NT2/D1 (cell line): ENCODE measurements around the gene TRH.

Source experiments
- SUZ12 ChIP-seq: IDR thresholded peaks from 2 replicates; pipeline ENCODE4 v1.6.1; 2011; ENCODE audit not compliant: insufficient read length, insufficient read depth; ENCODE audit errors: extremely low read depth
- YY1 ChIP-seq: IDR thresholded peaks from 2 replicates; pipeline ENCODE4 v1.6.1; 2011; ENCODE audit not compliant: insufficient read length, insufficient read depth
- ZNF274 ChIP-seq: IDR thresholded peaks from 2 replicates; pipeline ENCODE4 v1.6.1; 2011; ENCODE audit warnings: mild to moderate bottlenecking, low read depth, low read length

DNA sequence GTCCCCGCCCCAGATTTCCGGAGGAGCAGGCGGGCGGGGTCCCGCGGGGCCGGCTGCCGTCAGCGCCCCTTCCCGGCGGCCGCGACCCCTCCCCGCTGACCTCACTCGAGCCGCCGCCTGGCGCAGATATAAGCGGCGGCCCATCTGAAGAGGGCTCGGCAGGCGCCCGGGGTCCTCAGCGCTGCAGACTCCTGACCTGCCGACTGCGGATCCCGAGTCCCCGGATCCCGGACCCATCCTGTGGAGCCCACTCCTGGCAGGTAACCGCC lies at the start of gene TRH:
- TF ChIP-seq YY1 = no peak
- TF ChIP-seq SUZ12 = no peak
- TF ChIP-seq ZNF274 = no peak
